Glutamatergic neuron (in vitro differentiated cells): ENCODE measurements around the gene GREB1L. TPM values are rescaled to one million over a fixed set of nuclear protein-coding genes. Genes with fewer than 3 reads are reported as not detected.
"Not testable (repeated sequence)": the region's sequence is repeated elsewhere in the genome, so short reads cannot be mapped to it uniquely, and the experiment has no call there.

Source experiments
- DNase-seq: peaks from one replicate; pipeline ENCODE4 v3.0.0; 2022
- H3K27ac Mint-ChIP-seq: one replicate; pipeline ENCODE4 v1.8.0; 2020; ENCODE audit warnings: mild to moderate bottlenecking, mixed read lengths, inconsistent platforms; ENCODE audit not compliant: unreplicated experiment
- H3K27me3 Mint-ChIP-seq: one replicate; pipeline ENCODE4 v1.8.0; 2020; ENCODE audit warnings: mild to moderate bottlenecking, moderate library complexity, mixed read lengths, inconsistent platforms; ENCODE audit not compliant: unreplicated experiment
- H3K36me3 Mint-ChIP-seq: one replicate; pipeline ENCODE4 v1.8.0; 2020; ENCODE audit warnings: mild to moderate bottlenecking, mixed read lengths, inconsistent platforms; ENCODE audit not compliant: unreplicated experiment
- H3K4me1 Mint-ChIP-seq: one replicate; pipeline ENCODE4 v1.8.0; 2020; ENCODE audit warnings: mild to moderate bottlenecking, low read depth, mixed read lengths, inconsistent platforms; ENCODE audit not compliant: unreplicated experiment
- H3K4me3 Mint-ChIP-seq: one replicate; pipeline ENCODE4 v1.8.0; 2020; ENCODE audit warnings: mild to moderate bottlenecking, mixed read lengths, inconsistent platforms; ENCODE audit not compliant: unreplicated experiment
- H3K9me3 Mint-ChIP-seq: one replicate; pipeline ENCODE4 v1.8.0; 2020; ENCODE audit warnings: mild to moderate bottlenecking, moderate library complexity, mixed read lengths, inconsistent platforms; ENCODE audit not compliant: unreplicated experiment
- CTCF ChIP-seq: fragments of 200-600 bp; sonication (generic); IDR thresholded peaks from one replicate; pipeline ENCODE4 v1.5.0; 2021; ENCODE audit not compliant: partially characterized antibody, unreplicated experiment
- total RNA-seq: library from RNA; stranded (reverse); fragmentation: NEBNext Ultra II Directional; extraction: Animal tissue kit (Norgen Biotek cat#: 25700); gene quantifications from one replicate; pipeline ENCODE4 v1.2.1, GENCODE V29; 2021; ENCODE audit not compliant: unreplicated experiment

Gene GREB1L
- total RNA-seq, 1 donor from 2014 or later, result 154 TPM

- Mint-ChIP-seq H3K27ac (no peak overlapping the region), H3K36me3 (no peaks in the 10 kb centered on the region), H3K4me1 (no peaks in the 10 kb centered on the region), H3K9me3 (no peaks in the 10 kb centered on the region), H3K4me3 (no peak overlapping the region), H3K27me3 (no peaks in the 10 kb centered on the region)
- no peak for DNase-seq
- no peak for TF ChIP-seq CTCF
These were observed 38.3 kb upstream of the GREB1L start for GRCh38 chr18:21203542-21204241.

- Mint-ChIP-seq H3K36me3 (no peaks in the 10 kb centered on the region), H3K4me3 (no peak overlapping the region), H3K27me3 (no peaks in the 10 kb centered on the region), H3K4me1 (no peaks in the 10 kb centered on the region), H3K27ac (no peak overlapping the region), H3K9me3 (no peaks in the 10 kb centered on the region)
- no peak for DNase-seq
- TF ChIP-seq CTCF, result no peak
These were observed 36.3 kb upstream of the GREB1L start for GRCh38 chr18:21205695-21206094.

GRCh38 chr18:21210278-21210677, 31.8 kb upstream of the GREB1L start:
- Mint-ChIP-seq H3K27ac (no peak overlapping the region), H3K4me1 (no peaks in the 10 kb centered on the region), H3K4me3 (no peak overlapping the region), H3K9me3 (no peaks in the 10 kb centered on the region), H3K27me3 (no peaks in the 10 kb centered on the region), H3K36me3 (no peaks in the 10 kb centered on the region)
- no peak for TF ChIP-seq CTCF
- no peak for DNase-seq

- no peak for TF ChIP-seq CTCF
- Mint-ChIP-seq H3K4me1 (no peaks in the 10 kb centered on the region), H3K36me3 (no peaks in the 10 kb centered on the region), H3K4me3 (no peak overlapping the region), H3K27me3 (no peaks in the 10 kb centered on the region), H3K9me3 (no peaks in the 10 kb centered on the region), H3K27ac (no peak overlapping the region)
- DNase-seq, result no peak
These were observed 31.2 kb upstream of the GREB1L start for GRCh38 chr18:21210784-21211183.

- not testable (repeated sequence) for H3K4me1 Mint-ChIP-seq, H3K4me3 Mint-ChIP-seq, H3K36me3 Mint-ChIP-seq, H3K27ac Mint-ChIP-seq, DNase-seq, H3K27me3 Mint-ChIP-seq, H3K9me3 Mint-ChIP-seq
These were observed 27.6 kb upstream of the GREB1L start for GRCh38 chr18:21214409-21214808.
